ELF-1 (cell line): Measurements from ENCODE around the gene NDUFS6.

Experiments
- DNase-seq: peaks from one replicate; pipeline ENCODE4 v3.0.0-alpha.2; 2016; ENCODE audit warnings: low read depth, low spot score

Gene NDUFS6

DNA sequence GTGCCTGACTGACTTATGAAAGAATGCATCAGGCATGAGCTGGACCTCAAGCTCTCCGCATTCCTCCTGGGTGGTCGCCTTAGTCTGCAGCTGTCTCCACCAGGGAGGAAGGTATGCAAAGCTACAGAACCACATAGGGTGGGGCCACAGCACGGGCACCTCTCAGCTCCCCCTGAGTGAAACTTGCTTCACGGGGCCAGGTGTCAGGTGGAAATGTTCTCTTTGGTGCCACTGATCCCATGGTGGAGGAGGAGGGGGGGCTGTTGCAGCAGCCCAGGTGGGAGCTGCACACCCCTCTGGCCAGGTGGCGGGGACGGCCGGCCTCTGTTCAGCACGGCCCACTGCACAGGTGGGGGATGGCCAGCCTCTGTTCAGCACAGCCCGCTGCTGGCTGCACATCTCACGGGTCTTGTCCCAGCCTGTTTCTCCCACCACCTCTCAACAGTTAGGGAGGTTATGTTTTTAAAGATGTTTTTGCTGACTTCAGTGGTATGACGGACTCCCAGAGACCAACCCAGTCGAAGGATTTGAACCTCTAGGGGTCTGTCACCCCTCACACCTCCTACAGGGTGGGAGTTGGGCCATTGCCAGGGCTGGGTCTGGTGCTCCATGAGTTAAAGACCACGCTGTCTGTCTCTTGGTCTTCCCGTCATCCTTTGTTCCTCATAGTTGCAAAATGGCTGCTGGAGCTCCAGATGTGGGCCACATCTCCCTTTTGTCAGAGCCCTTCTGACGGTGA lies 35.9 kb upstream of the NDUFS6 start:
- DNase-seq, result no peak

DNA sequence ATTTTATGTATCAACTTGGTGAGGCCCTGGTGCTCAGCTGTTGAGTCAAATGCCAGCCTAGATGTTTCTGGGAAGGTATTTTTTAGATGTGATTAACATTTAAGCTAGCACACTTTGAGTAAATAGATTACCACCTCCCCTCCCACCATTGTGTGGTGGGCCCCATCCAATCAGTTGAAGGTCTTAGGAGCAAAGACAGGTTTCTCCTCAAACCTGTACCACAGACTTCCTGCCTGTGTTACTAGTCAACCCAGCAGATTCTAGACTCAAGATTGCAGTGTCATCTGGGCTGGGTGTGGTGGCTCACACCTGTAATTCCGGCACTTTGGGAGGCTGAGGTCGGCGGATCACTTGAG lies 35.3 kb upstream of the NDUFS6 start:
- DNase-seq, result no peak

- DNase-seq, result no peak
Observed at GRCh38 chr5:1767524-1768282, 33.5 kb upstream of the NDUFS6 start.

DNA sequence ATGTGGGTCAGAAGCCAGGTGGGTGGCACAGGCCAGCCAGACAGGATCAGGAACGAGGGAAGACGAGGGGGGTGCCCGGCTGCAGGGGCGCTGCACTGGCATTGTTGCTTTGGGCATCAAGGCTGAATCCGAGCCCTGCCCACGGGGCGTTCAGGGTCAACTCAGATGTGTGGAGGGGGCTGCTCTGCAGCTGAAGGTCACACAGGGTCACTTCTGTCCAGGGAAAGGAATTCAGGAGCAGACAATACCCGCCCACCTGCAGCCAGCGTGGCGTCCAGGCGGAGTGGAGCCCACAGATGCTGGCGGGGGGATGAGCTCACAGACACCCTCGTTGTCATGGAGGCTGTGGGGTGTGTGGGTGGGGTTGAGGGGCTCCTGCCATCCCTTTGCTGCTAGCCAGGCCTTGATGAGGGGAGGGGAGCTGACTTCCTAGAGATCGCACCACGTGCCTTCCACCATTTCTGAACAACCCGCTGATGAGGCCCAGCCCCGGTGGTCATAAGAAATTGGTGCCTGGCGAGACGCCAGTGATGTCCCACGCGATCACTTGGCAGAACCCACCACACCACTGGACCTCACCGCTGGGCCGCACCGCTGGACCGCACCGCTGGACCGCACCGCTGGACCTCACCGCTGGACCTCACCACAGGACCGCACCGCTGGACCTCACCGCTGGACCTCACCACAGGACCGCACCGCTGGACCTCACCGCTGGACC lies 32.8 kb upstream of the NDUFS6 start:
- no peak for DNase-seq

GRCh38 chr5:1769017-1769640 lies 32.1 kb upstream of the NDUFS6 start:
- DNase-seq, result no peak

DNA sequence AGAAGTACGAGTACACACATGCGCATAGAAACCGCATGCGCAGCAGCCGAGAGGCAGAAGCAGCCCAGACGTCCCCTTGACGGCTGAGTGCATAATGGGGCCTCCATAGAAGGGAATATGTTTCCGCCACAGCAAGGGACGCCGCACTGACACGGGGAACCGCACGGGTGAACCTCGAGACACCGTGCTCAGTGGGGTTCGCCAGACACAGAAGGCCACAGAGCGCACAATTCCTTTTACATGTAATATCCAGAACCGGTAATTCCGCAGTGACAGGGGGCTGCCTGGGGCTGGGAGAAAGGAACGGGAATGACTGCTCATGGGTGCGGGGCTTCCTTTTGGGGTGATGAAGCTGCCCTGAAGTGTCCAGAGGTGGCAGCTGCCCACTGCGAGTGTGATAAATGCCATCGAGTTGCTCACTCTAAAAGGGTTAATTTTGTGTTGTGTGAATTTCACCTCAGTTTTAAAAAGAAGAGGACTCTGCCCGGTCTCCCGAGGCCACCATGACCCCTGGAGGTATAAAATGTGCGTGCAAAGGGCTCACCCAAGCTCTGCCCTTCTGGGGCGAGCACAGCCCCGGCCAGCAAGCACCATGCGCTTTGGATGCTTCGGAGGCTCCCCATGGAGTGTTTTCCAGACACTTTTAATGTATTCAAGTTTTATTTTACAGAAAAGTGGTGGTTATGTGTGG lies 31.3 kb upstream of the NDUFS6 start:
- DNase-seq, result no peak

DNA sequence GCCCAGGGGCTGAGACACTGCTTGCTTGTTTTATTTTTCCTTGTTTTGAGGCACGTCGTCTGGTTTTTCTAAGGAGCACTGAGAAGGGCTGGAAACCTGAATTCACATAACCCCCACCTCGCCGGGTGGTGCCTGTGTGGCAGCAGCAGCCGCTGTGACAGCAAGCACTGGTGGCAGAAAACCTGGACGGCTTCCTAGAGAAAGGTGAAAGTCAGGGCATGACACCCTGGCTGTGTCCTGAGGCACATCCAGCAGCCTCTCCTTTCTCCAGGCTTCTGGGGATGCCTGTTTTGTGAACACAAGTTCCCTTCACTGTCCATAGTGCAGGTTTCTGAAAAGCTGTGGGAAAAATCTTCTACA lies 30.8 kb upstream of the NDUFS6 start:
- no peak for DNase-seq

GRCh38 chr5:1771149-1772065 lies 29.8 kb upstream of the NDUFS6 start:
- no peak for DNase-seq

- no peak for DNase-seq
Observed at GRCh38 chr5:1772634-1773033, 28.6 kb upstream of the NDUFS6 start.

GRCh38 chr5:1776831-1777230 lies 24.4 kb upstream of the NDUFS6 start:
- DNase-seq, result no peak

DNA sequence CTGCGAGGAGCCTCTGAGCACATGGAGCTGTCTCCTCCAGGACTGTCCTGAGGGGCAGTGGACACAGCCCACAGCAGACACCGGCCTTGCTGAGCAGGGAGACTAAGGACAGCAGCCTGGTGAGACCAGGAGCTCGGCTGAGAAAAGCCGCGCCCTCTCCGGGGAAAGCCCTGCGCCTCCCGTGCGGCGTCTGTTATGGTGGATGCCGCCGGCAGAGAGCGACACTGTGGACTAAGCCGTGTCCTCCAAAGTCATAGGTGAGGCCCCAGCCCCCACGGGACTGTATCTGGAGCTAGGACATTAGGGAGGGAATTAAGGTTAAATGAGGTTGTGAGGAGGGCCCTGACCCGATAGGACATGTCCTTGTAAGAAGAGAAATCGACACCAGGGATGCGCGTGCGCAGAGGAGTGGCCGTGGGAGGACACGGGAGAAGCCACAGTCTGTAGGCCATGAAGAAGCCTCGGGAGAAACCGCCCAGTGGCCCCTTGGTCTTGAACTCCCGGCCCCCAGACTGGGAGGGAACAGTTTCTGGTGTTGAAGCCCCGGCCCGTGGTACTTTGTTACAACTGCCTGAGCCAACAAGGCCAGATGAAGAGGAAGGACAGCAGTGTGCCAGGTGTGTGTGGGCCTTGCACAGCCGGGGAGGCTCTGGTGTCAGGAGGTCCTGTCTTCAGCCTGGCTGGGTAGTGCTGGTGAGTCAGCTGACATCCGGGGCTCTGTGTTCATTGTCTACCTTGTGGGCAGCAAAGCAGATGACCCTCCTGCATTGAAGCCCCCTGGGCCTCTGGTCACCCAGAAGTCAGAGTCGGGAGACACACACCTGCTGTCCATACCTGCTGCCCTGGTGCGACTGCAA lies 23.7 kb upstream of the NDUFS6 start:
- DNase-seq, result no peak

DNA sequence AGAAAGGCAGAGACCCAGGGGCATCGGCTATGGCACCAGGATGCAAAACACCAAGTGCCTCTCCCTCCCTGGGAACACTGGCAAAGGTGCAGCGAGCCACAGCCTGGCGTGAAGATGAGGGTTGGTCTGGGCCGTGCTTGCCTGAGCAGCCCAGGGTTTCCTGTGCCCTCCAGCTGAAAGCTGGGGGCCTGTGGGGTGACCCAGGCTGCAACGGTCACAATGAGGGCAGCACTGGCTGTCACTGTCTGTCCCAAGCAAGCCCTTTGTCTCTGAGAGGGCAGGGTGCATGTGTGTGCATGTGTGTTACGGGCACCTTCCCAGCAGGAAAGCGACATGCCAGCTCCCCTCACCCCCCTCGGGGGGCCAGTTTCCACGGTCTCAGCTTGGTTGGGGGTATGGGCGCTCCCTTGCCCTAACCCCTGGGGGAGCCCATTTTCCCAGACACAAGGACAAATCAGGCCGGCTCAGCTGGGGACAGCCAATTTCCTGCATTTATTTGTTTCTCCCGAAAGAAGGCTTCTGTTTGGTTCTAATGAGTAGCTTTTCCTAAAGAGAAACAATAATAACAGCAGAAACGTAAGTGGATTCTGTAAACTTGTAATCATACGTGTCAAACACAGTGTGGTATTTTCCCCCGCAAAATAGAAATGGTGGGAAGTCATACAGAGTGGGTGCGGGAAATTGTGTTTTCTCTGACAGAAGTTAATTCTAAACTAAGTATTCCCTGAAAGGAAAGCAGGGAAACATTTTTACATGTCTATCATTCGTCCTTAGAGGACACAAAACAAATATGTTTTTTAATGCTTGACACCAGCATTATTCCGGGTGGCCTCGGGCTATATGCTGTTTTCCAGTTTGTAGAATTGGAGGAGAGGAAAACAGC lies 22.8 kb upstream of the NDUFS6 start:
- DNase-seq, result no peak

- no peak for DNase-seq
Observed at GRCh38 chr5:1779021-1779680, 22.1 kb upstream of the NDUFS6 start.

GRCh38 chr5:1779782-1780613 lies 21.2 kb upstream of the NDUFS6 start:
- no peak for DNase-seq

DNA sequence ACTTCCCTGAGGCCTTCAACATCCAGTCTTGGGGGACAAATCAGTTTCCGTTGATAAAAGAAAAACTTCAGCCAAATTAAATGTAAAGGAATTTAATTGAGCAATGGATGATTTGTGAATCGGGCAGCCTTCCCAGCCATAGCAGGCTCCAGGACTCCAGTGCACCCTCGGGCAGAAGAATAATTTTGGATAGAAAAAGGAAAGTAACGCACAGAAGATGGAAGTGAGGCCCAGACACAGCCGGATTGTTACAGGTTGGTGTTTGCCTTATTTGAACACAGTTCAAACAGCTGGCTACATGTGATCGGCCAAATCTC lies 20.6 kb upstream of the NDUFS6 start:
- DNase-seq, result no peak

GRCh38 chr5:1781107-1781506 lies 20.1 kb upstream of the NDUFS6 start:
- no peak for DNase-seq

DNA sequence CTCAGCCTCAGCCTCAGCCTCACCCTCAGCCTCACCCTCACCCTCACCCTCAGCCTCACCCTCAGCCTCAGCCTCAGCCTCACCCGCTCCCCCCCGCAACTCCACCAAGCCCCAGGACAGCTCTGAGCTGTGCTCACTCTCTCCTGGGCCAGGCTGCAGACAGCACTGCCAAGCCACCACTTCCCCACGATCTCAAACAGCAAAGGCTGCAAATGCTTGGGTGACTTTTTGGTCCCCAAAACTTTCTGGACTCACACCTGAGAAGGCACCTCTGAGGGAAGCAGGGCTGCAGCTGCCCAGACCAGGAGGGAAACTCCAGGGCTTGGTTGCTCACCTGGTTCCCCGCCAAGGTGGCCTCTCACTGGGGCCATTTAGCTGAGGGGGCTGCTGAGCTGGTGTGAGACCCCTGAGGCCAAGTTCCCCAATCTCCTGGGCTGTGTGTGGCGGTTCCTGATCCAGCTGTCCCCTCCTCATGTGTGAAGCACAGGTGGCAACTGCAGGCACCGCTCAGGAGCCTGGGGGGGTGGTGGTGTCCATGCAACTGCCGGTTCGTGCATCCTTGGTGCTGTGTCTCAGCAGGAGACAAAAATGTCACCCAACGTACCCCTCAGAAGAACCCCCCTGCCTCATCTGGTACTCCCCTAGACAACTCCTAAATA lies 19.4 kb upstream of the NDUFS6 start:
- DNase-seq, result no peak
